HG03139 (cell line): Measurements from ENCODE around the gene EPB41L4B.

Experiments
- ATAC-seq: cut with Tn5 transposase; IDR thresholded peaks from one replicate; pipeline ENCODE4 v1.9.1; 2021; ENCODE audit not compliant: unreplicated experiment

Gene EPB41L4B

DNA sequence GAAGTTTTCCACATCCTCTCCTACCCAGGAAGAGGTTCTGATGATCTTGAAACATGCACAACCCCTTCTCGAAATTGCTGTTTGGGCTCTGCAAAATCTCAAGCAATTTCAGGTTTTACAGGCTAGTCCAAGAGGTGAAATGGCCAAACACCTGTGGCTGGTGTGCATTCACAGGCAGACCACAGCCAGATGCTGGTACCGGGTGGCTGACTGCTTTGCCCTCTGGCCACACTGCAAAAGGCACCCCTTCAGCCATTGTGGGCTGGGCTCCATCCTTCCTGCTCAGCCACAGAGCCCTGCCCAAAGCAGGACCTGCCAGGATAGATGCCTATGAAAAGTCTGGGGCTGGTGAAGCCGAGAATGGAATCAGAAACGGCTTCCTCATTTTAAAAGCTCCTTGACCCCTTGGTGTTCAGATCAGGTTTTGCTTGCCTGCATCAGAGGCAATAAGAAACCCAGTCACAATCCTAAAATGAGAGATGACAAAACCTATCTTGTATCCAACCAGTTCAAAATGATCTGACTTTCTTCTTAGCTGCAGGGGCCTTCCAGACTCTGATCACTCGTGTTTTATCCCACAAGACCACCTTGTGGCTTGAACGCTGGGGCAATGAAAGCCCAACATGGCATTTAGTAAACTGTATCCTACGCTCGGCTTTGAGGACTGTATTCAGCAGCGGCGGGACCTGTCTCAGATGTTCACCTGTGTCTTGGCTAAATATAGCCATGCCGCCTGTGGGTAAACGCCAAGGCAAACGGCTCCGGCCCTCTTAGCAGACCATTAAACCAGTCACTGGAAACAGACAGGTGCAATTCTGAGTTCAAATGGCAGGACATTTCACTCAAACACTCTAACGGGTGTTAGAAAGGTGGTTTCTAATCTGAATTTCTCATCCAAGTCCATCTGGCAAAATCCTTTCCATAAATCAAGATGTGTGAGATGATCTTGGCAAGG is 49.6 kb downstream of the EPB41L4B start:
- no peak for ATAC-seq

DNA sequence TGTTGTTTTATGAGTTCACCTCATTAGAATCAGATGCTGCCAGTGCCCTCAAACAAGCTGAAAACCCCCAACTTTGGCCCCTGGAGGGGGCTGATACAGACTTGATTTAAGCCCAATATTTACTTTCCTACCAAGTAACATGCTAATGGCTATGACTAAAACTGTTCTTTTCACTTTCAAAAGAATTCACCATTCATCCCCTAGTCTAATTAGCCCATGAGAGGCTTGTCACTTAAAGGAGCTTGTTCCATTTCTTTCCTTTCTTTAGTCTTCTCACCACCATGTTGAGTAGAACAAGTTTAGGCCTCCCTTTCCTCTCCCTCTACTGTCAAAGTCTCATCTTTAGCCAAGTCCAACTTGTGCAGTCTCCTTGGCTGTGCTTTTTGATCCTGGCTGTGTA is 50.4 kb downstream of the EPB41L4B start:
- no peak for ATAC-seq

DNA sequence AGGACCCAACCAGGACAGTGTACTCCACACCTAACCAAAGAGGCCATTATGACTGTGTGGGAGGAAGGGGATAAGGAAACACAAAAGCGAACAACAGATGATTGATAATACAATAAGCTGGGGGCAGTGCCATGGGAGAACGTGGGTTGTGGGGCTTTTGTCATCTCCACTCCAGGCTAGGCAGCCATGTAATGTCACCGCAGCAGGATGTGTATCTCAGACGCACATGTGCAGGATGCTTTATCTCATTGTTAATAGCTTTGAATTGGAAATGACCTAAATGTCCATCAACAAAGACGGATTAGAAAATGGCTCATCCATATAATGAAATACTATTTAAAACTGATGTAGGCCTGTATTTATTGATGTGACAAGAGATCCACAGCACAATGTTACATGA is 51.0 kb downstream of the EPB41L4B start:
- no peak for ATAC-seq

DNA sequence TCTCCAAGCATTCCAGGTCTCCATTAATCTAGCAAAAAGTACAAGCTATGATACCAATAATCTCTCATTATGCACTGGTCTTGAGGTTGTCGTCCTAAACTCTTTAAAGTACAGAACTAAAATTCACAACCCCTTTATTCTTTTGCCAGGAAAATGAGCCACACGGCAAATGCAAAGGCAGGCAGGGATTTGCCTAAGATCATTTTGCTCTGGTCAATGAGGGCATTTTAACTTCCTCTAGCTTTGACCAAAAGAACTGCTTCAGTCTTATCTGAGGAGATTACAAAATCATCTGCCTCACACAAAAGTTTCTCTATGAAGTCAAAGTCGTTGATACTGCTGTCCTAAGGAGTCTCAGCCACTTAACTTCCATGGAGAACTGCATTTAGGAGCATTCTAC is 51.8 kb downstream of the EPB41L4B start:
- no peak for ATAC-seq

DNA sequence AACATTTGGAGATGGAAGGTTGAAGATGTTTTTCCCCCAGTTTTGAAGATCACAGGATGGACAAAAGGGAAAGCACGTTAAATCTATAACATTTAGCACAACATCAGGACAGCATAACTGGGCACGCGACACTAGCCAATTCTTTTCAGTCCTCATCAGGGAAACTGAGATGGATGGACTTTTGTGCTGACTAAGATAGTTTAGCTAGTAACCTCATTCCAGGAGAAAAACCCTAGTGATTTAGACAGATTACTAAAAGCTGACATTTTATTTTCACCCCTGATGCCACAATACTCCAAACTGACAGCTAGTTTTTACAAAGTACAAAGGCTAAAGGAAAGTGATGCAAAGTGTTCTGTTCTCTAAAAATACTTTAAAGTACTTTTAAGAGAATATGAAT is 53.3 kb downstream of the EPB41L4B start:
- ATAC-seq = no peak

- ATAC-seq = no peak
These were observed 55.8 kb downstream of the EPB41L4B start for GRCh38 chr9:109264877-109265587.

DNA sequence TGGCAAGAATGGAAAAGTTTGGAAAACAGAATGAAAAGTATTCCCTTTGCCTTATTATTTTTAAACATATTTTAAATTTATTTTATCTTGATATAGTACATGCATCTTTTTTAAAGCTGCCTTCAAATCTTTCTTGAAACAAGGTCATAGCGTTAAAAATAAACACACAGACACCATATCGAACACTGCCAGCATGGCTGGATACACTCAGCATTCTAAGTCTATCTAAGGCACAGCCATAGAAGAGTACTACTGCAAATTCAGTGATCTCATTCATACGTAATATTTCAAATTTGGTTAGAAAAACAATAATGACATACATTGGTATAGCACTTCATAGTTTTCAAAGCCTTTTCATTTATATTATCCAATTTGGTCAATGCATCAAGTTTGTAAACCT is 57.5 kb downstream of the EPB41L4B start:
- ATAC-seq = no peak

DNA sequence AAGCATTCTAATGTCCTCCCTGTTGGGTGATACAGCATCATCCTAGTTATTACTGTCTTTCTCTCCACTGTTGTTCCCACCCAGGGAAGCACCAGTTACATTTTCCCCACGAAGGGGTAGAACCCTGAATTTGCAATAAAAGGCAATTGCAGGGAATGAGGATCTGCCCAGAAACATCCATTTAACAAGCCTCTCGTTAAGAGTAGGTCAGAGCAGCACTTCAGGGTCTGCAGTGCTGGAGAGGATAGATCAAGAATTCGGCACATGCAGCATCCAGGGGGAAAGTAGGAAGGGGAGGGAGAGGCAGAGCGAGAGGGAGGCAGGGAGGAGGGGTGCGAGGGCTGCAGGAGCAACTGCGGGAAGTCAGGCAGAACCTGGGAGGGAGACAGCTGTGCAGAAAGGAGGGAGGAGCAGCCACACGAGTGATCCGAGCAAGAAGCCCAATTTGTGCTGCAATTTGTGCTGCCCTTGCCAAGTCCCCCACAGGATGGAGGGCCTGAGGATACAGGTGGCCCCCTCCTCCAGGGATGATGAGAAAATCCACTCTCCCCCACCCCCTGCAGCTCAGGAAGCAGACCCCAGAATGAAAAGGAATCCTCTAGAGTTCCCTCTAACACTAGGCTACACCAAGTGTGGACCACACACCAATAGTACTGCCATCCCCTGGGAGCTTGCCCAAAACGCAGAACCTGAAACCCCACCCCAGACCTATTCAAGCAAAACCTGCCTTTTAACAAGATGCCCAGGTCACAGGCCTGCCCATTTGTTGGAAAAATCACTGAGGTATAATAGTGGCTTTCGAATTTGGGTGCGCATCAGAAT is 62.2 kb downstream of the EPB41L4B start:
- ATAC-seq = no peak

- ATAC-seq = no peak
These were observed 64.5 kb downstream of the EPB41L4B start for GRCh38 chr9:109256336-109256735.

- ATAC-seq = no peak
These were observed 65.5 kb downstream of the EPB41L4B start for GRCh38 chr9:109255394-109255793.

DNA sequence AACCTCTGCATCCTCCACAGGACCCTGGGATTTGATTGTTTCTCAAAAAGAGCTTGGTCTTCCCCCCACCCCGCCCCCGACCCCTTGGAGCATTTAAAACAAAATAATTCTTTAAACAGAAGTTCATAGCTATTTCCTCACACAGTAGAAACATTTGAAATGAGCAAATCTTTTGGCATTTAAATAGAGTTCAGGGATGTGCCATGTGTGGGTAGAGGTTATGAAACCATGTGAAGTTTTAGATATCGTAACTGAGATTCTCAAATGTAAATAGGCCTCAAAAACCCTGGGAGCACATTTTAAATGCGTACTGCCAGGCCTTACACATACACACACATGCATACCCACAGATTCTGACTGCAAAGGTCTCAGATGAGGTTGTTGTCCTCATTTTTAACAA is 66.5 kb downstream of the EPB41L4B start:
- no peak for ATAC-seq

DNA sequence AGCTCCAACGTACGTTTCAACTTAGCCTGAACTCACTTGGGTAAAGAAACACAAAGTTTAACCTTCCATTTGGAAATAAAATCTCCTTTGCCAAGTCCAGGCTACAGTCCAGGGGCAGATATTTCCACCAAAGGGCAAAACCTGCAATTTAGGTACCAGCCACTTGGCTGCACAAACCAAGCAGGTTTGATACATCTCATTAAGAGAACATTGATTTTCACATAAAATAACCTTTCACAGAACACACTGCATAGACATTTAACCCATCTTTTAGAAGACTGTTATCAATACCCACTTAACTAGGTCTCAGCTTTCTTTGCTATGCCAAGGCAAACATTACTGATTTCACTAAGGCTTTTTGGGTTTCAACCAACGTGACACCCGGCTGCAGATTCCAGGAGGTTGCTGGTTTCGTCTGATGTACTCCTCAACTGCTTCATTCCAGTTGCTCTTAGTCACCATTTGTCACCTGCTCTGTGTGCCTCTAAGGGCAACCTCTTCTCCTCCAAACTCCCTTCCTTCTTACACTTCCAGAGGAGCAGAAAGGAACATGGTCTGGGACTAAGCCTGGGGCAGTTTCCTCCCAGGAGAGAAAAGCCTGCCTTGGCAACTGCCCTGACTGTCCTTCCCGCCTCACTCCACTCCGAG is 67.1 kb downstream of the EPB41L4B start:
- ATAC-seq = no peak

- ATAC-seq = no peak
These were observed 67.6 kb downstream of the EPB41L4B start for GRCh38 chr9:109253241-109253636.

DNA sequence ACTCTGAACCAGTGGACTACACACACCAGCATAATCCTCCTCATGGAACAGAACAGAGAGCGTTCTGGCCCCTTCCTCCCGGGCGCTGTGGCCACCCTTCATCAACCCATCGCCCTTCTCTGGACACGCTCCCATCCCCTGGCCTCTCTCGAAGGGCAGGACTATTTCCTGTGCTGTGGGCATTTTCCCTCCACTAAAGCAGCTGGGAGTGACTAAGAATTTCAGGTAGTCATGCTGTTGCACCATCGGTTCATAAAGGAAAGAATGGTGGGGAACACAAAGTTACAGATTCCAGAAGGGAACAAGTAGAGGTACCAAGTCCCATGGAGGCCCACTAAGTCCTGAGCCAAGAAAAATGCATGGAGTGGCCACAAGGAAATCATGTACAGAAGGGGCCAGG is 68.6 kb downstream of the EPB41L4B start:
- no peak for ATAC-seq

- ATAC-seq = no peak
These were observed 69.1 kb downstream of the EPB41L4B start for GRCh38 chr9:109251776-109252106.

DNA sequence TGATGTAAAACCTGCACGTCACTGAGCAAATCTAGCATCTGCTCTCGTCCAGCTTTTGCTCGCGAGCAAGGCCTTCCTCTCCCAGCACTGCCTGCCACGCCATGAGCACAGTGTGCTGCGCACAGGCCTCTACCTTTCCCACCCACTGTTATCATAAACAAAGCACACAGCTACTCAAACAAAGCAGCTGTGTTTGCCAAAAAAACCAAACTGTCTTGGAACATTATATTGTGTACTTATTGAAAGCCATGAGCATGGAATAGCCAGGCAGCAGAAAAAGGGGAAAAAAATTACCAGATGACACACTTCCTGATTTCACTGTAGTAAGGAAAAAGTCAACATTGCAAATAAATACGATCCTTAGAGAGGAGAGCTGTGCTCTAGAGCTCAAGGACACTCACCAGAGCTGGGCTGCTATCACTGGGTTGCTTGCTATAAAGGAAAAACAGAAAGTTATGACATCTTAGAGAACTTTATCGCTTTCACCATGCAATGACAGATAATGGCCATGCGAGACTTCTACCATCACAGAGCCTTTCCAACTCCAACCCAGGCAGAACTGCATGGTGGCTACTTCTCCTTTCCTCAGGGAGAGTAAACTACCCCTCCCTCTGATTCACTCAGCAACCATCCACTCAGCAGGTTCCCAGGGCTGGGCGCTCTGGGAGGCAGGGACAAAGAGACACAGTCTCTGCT is 69.6 kb downstream of the EPB41L4B start:
- no peak for ATAC-seq

- no peak for ATAC-seq
These were observed 70.1 kb downstream of the EPB41L4B start for GRCh38 chr9:109250771-109251079.

DNA sequence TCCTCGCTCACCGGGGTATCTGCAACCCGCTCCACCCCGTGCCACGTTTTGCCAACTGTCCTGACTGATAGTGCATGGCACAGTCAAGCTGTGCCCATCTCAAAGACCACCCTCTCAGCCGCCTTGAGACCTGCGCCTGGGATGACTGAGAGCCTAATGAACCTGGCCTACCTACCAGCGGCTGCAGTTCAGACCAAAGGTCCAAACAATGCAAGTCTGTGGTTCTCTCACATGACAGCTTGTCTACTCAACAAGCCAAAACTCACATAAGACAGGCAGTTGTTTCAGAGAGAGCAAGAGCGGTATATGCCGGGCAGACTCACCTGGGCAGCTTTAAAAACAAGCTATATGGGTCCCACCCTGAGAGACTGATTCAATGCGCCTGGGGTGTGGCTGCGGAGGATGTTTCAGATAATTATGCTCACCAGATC is 70.5 kb downstream of the EPB41L4B start:
- ATAC-seq = no peak

DNA sequence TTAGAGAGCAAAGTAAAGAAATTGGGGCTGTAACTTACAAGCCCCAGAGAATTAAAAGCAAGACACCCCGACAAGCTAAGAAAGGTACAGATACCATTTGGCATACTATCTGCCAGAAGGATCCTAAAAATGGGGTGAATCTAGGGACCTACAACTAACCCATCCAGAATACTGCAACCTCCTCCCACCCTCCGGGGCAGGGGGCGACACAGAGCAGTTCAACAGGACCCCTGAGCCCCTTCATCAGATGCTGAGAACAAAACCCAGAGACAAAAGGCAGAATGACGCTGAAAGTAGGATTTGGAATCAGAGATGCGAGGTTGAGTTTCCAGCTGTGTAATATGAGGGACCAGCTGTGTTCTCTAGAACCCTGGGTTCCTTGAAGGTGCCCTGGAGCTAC is 71.2 kb downstream of the EPB41L4B start:
- ATAC-seq = no peak

GRCh38 chr9:109248133-109248581 is 72.7 kb downstream of the EPB41L4B start:
- no peak for ATAC-seq
